H9 (cell line): Measurements from ENCODE around the gene DPP10. TPM values are rescaled to one million over a fixed set of nuclear protein-coding genes. Genes with fewer than 3 reads are reported as not detected.

Experiments used
- DNase-seq: peaks from one replicate; pipeline ENCODE4 v3.0.0-alpha.2; 2017
- H2AFZ ChIP-seq: one replicate; pipeline ENCODE4 v1.6.1; 2013; ENCODE audit warnings: mild to moderate bottlenecking, low read length, control low read depth, moderate library complexity
- H2AK5ac ChIP-seq: 2 replicates; pipeline ENCODE4 v1.6.1; 2013; ENCODE audit warnings: low read length, control low read depth, mixed read lengths; ENCODE audit not compliant: insufficient read length
- H2BK120ac ChIP-seq: one replicate; pipeline ENCODE4 v1.6.1; 2013; ENCODE audit warnings: low read depth, mild to moderate bottlenecking, low read length, control low read depth, inconsistent platforms; ENCODE audit not compliant: poor library complexity, severe bottlenecking
- H2BK12ac ChIP-seq: 2 replicates; pipeline ENCODE4 v1.6.1; 2013; ENCODE audit warnings: low read length, control low read depth, mixed read lengths, low read depth; ENCODE audit not compliant: insufficient read length
- H2BK15ac ChIP-seq: 2 replicates; pipeline ENCODE4 v1.6.1; 2013; ENCODE audit warnings: low read depth, low read length, control low read depth
- H2BK20ac ChIP-seq: one replicate; pipeline ENCODE4 v1.6.1; 2013; ENCODE audit warnings: low read depth, mild to moderate bottlenecking, low read length, control low read depth, inconsistent platforms; ENCODE audit not compliant: poor library complexity, severe bottlenecking
- H2BK5ac ChIP-seq: 2 replicates; pipeline ENCODE4 v1.6.1; 2013; ENCODE audit warnings: low read length, control low read depth, mixed read lengths; ENCODE audit not compliant: insufficient read length
- H3K14ac ChIP-seq: 2 replicates; pipeline ENCODE4 v1.6.1; 2013; ENCODE audit warnings: low read length, control low read depth; ENCODE audit not compliant: insufficient read depth
- H3K18ac ChIP-seq: 2 replicates; pipeline ENCODE4 v1.6.1; 2013; ENCODE audit warnings: low read depth, mild to moderate bottlenecking, mixed read lengths, low read length, control low read depth; ENCODE audit not compliant: insufficient read length
- H3K23ac ChIP-seq: 2 replicates; pipeline ENCODE4 v1.6.1; 2013; ENCODE audit warnings: low read length, control low read depth, mixed read lengths, low read depth; ENCODE audit not compliant: insufficient read length
- H3K23me2 ChIP-seq: 2 replicates; pipeline ENCODE4 v1.6.1; 2013; ENCODE audit warnings: low read depth, mild to moderate bottlenecking, mixed read lengths, low read length, control low read depth; ENCODE audit not compliant: insufficient read length, poor library complexity, severe bottlenecking
- H3K27ac ChIP-seq: 2 replicates; pipeline ENCODE4 v1.5.1; 2013; ENCODE audit warnings: low read length, control low read depth, mixed read lengths, low read depth; ENCODE audit not compliant: insufficient read length
- H3K27me3 ChIP-seq: 2 replicates; pipeline ENCODE4 v1.6.1; 2013; ENCODE audit warnings: low read length, control low read depth, inconsistent platforms; ENCODE audit not compliant: insufficient read depth
- H3K4ac ChIP-seq: 2 replicates; pipeline ENCODE4 v1.6.1; 2013; ENCODE audit warnings: low read depth, mild to moderate bottlenecking, control low read depth, inconsistent platforms, low read length, moderate library complexity
- H3K4me1 ChIP-seq: 2 replicates; pipeline ENCODE4 v1.6.1; 2013; ENCODE audit warnings: low read length, control low read depth, inconsistent platforms; ENCODE audit not compliant: insufficient read depth
- H3K4me2 ChIP-seq: 2 replicates; pipeline ENCODE4 v1.6.1; 2013; ENCODE audit warnings: low read length, control low read depth, mixed read lengths; ENCODE audit not compliant: insufficient read length, insufficient read depth
- H3K56ac ChIP-seq: 2 replicates; pipeline ENCODE4 v1.6.1; 2013; ENCODE audit warnings: low read depth, mild to moderate bottlenecking, mixed read lengths, low read length, control low read depth; ENCODE audit not compliant: insufficient read length
- H3K79me1 ChIP-seq: 2 replicates; pipeline ENCODE4 v1.6.1; 2013; ENCODE audit warnings: low read depth, mild to moderate bottlenecking, moderate library complexity, low read length, control low read depth, inconsistent platforms; ENCODE audit not compliant: insufficient read depth, poor library complexity, severe bottlenecking
- H3K79me2 ChIP-seq: 2 replicates; pipeline ENCODE4 v1.6.1; 2013; ENCODE audit warnings: low read length, control low read depth, inconsistent platforms; ENCODE audit not compliant: insufficient read depth
- H3K9ac ChIP-seq: 2 replicates; pipeline ENCODE4 v1.6.1; 2013; ENCODE audit warnings: low read length, control low read depth, mixed read lengths; ENCODE audit not compliant: insufficient read length; ENCODE audit errors: extremely low read depth
- H3K9me3 ChIP-seq: one replicate; pipeline ENCODE4 v1.6.1; 2013; ENCODE audit warnings: low read depth, low read length, inconsistent platforms; ENCODE audit not compliant: control insufficient read depth
- H3T11ph ChIP-seq: one replicate; pipeline ENCODE4 v1.6.1; 2013; ENCODE audit warnings: mild to moderate bottlenecking, low read length, control low read depth, inconsistent platforms
- H4K20me1 ChIP-seq: one replicate; pipeline ENCODE4 v1.6.1; 2013; ENCODE audit not compliant: control insufficient read depth, insufficient read length, insufficient read depth
- H4K5ac ChIP-seq: 2 replicates; pipeline ENCODE4 v1.6.1; 2013; ENCODE audit warnings: low read depth, mild to moderate bottlenecking, mixed read lengths, low read length, control low read depth; ENCODE audit not compliant: insufficient read length
- H4K8ac ChIP-seq: replicated peaks from 2 replicates; pipeline ENCODE4 v1.6.1; 2013; ENCODE audit warnings: low read length, control low read depth, mixed read lengths, low read depth; ENCODE audit not compliant: insufficient read length
- H4K91ac ChIP-seq: 2 replicates; pipeline ENCODE4 v1.6.1; 2013; ENCODE audit warnings: low read depth, mild to moderate bottlenecking, moderate library complexity, mixed read lengths, low read length, control low read depth; ENCODE audit not compliant: insufficient read length
- H3K27ac Mint-ChIP-seq, 3 experiments: 2 replicates in 2 of 3; 3 replicates in 1 of 3; pipeline ENCODE4 v1.8.0; 2020 to 2021; ENCODE audit warnings: mixed read lengths in 3 of 3, mild to moderate bottlenecking in 1 of 3, moderate library complexity in 1 of 3
- H3K27me3 Mint-ChIP-seq: 2 replicates; pipeline ENCODE4 v1.8.0; 2021; ENCODE audit warnings: low read depth, mild to moderate bottlenecking, moderate library complexity, mixed read lengths
- H3K36me3 Mint-ChIP-seq, 3 experiments: 2 replicates in 2 of 3; 3 replicates in 1 of 3; pipeline ENCODE4 v1.8.0; 2020 to 2021; ENCODE audit warnings: low read depth in 3 of 3, mixed read lengths in 3 of 3; ENCODE audit not compliant: insufficient read depth in 1 of 3
- H3K4me1 Mint-ChIP-seq, 2 experiments: 2 replicates each; pipeline ENCODE4 v1.8.0; 2020; ENCODE audit warnings: mixed read lengths in 2 of 2
- H3K4me3 Mint-ChIP-seq, 2 experiments: 2 replicates in 1 of 2; 3 replicates in 1 of 2; pipeline ENCODE4 v1.8.0; 2020 to 2021; ENCODE audit warnings: mild to moderate bottlenecking in 2 of 2, mixed read lengths in 2 of 2, moderate library complexity in 1 of 2
- H3K9me3 Mint-ChIP-seq, 2 experiments: 2 replicates in 1 of 2; 3 replicates in 1 of 2; pipeline ENCODE4 v1.8.0; 2020; ENCODE audit warnings: mild to moderate bottlenecking in 2 of 2, mixed read lengths in 2 of 2, moderate library complexity in 1 of 2
- CTCF ChIP-seq: fragments of 200-600 bp; sonication (generic); conservative IDR thresholded peaks from 3 replicates; pipeline ENCODE4 v1.8.0; 2021; ENCODE audit warnings: antibody characterized with exemption, mild to moderate bottlenecking
- WGBS: extraction: QIAGEN DNeasy Blood & Tissue Kit; methylation state at CpG from one replicate; pipeline ENCODE4 v1.1.7; 2013; ENCODE audit warnings: missing lambda C conversion rate, low lambda C conversion rate, mixed read lengths; ENCODE audit not compliant: insufficient read length; ENCODE audit errors: extremely low coverage; 5-methylcytosine and 5-hydroxymethylcytosine counted together
- total RNA-seq: library from RNA; stranded (reverse); gene quantifications from 2 replicates; pipeline ENCODE4 v1.2.1, GENCODE V29; 2021

DPP10 gene
- total RNA-seq, 1 experiment from 2014 or later: 11.3 TPM

GRCh38 chr2:115400940-115401339 lies 958.5 kb downstream of the DPP10 start:
- no peaks in the 10 kb centered on the region for H4K20me1 ChIP-seq
- Mint-ChIP-seq H3K4me3 (no peak overlapping the region), H3K27me3 (no peaks in the 10 kb centered on the region), H3K27ac (peak overlapping the region in 2 of 3 experiments; percentile 68 to 73; a peak in 3 of 7 replicates), H3K36me3 (peaks cover 6 to 17% (median 7%) of the 10 kb centered on the region in 3 experiments; a peak in 6 of 7 replicates), H3K4me1 (peaks cover 26 to 38% of the 10 kb centered on the region in 2 experiments), H3K9me3 (no peaks in the 10 kb centered on the region; a peak in 2 of 5 replicates)
- H2BK5ac ChIP-seq: no peak overlapping the region
- no peak overlapping the region for H3K4me2 ChIP-seq
- no peak overlapping the region for H3K4ac ChIP-seq
- H2AFZ ChIP-seq: no peak overlapping the region
- no peak overlapping the region for H2BK20ac ChIP-seq
- H3K79me2 ChIP-seq: no peaks in the 10 kb centered on the region
- H3K18ac ChIP-seq: no peak overlapping the region
- H2BK120ac ChIP-seq: no peak overlapping the region
- H3K27me3 ChIP-seq: no peaks in the 10 kb centered on the region
- H3K23ac ChIP-seq: no peak overlapping the region
- no peak overlapping the region for H3K14ac ChIP-seq
- no peak overlapping the region for H3K27ac ChIP-seq
- peaks cover 4% of the 10 kb centered on the region for H3K4me1 ChIP-seq
- no peak for DNase-seq
- no peak overlapping the region for H3K9ac ChIP-seq
- H3K9me3 ChIP-seq: no peaks in the 10 kb centered on the region
- no peak overlapping the region for H3T11ph ChIP-seq
- no peak overlapping the region for H2BK15ac ChIP-seq
- no peak overlapping the region for H4K91ac ChIP-seq
- TF ChIP-seq CTCF: no peak
- no peaks in the 10 kb centered on the region for H3K79me1 ChIP-seq
- H2AK5ac ChIP-seq: no peak overlapping the region
- H4K8ac ChIP-seq: no peak overlapping the region
- no peak overlapping the region for H4K5ac ChIP-seq
- no peak overlapping the region for H2BK12ac ChIP-seq
- no CpG with 5 or more reads among the region's 2 CpGs for WGBS
- H3K23me2 ChIP-seq: no peaks in the 10 kb centered on the region
- no peak overlapping the region for H3K56ac ChIP-seq
